ENCODE data around the gene SCART1. TPM values are rescaled to one million over a fixed set of nuclear protein-coding genes. Genes with fewer than 3 reads are reported as not detected.

Gene SCART1
- total RNA-seq, 1 experiment from 2014 or later: 1.2 TPM

DNA sequence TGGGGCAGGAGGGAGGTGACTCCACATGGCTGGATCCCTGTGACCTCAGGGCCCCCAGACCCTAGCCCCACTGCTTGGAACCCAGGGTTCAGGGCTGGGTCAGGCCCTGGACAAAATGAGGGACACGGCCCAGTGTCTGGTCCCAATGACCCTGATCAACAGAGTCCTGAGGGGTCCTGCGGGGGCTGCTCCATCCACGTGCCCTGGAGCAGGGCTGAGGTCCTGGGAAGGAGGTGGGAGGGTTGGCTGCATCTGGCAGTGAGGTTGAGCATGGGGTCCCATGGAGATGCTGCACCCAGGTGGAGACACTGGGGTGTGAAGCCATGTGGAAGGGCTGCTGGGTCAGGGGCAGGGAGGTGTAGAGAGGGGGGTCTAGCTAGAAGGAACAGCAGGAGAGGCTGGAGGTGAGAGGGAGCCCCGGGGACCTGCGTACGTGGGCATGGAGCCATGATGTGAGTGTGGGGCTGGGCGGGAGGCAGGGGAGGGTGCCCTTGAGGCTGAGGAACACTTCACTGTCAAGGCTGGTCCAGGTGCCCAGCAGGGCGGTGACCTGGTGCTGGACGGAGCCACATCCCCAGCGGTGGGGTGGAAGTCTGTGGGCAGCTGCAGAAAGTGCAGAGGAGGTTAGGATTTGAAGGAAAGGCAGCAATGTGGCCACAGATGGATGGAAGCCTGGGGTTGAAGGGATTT is 604 bp downstream of the SCART1 start:
- DNase-seq (ENCODE audit: extremely low read depth, low read depth): no peak

DNA sequence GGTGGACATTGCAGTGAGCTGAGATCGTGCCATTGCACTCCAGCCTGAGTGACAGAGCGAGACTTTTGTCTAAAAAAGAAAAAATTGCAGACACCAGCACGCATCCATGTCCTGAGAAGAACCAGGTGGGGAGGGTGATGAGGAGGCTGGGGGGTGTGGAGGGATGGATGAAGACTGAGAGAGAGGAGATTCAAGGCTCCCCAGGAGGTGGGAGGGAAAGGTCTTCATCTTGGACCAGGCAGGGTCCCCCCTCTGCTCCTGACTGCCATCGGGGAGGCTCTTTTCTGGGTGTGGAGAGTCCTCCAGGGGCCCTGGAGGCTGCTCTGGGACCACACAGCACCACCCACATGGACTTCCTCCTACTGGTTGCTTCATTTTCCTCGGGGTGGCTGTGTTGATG is 1.5 kb downstream of the SCART1 start:
- DNase-seq (ENCODE audit: extremely low read depth, low read depth): no peak

DNA sequence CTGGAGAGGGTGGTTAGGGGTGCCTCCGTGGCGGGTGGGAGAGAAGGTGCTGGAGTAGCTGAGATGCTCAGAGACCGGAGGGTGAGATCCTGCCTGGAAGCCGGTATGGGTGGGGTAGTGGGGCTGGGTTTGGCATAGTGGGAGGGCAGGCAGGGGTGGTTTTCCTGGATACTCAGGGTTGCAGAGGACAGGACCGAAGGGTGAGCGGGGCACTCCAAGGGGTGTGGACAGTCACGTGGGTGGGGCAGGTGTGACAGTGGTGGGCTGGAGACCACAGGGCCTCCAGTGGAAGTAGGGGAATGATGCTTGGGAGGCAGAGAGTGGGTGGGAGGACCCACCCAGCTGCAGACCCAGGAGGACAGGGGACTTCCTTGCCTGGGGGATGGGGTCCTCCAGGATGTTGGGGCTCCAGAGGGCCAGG is 1.9 kb downstream of the SCART1 start:
- DNase-seq (ENCODE audit: extremely low read depth, low read depth): no peak

DNA sequence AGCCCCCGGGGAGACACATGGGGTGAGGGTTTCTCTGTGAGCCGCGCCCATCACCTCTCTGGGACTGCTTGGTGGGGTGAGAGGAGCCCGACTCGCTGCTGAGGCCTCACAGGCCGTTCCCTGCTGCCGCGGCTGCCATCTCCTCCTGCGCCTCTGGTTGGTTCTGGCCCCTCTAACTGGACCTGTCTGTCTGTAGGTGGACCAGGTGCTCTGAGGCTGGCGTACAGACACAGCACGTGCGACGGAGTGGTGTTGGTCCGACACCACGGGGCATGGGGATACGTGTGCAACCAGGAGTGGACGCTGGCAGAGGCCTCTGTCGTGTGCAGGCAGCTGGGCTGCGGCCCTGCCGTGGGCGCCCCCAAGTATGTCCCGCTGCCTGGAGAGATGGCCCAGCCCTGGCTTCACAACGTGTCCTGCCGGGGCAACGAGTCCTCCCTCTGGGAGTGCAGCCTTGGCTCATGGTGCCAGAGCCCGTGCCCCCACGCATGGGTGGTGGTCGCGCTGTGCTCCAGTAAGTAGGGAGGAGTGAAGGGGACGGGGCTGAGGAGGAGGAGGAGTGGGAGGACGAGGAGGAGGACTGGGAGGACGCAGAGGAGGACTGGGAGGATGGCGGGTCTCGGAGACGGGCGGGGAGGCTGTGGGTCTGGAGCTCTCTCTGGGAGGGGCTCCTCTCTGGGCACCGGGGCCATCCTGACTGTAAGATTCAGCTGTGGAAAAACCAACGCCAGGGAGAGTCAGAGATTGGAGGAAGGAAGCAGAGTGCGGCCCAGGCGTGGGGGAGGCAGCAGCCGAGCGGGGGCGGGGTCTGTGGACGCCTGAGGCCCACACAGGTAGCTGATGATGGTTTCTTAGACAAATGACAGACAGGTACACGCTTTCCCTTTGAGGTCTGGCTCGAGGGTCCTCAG is 2.6 kb downstream of the SCART1 start:
- no peak for DNase-seq (ENCODE audit: extremely low read depth, low read depth)

DNA sequence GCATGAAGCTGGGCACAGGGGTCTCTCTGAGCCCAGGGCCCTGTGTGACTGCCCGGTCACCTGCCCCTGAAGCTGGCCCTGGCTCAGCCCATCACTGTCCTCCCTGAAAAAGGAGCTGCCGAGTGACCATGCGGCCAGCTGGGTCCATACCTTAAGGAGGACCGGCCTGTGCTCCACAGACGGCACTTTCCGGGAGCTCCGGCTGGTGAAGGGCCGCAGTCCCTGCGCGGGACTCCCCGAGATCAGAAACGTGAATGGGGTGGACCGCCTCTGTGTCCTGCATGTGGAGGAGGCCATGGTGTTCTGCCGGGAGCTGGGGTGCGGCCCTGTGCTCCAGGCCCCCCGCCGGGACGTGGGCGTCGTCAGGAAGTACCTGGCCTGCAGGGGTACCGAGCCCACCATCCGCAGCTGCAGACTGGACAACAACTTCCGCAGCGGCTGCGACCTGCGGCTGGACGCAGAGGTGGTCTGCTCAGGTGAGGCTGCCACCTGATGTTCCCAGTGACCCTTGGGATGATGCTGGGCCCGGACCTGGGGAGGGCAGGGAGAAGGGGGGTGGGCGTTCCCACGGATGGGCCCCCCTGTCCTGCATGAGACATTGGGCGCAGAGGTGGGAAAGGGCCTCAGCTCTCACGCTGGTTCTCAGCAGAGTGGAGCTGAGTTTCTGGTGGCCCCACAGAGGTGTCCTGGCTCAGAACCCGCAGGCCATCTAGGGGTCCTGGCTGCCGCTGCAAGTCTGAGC is 3.5 kb downstream of the SCART1 start:
- no peak for DNase-seq (ENCODE audit: extremely low read depth, low read depth)

DNA sequence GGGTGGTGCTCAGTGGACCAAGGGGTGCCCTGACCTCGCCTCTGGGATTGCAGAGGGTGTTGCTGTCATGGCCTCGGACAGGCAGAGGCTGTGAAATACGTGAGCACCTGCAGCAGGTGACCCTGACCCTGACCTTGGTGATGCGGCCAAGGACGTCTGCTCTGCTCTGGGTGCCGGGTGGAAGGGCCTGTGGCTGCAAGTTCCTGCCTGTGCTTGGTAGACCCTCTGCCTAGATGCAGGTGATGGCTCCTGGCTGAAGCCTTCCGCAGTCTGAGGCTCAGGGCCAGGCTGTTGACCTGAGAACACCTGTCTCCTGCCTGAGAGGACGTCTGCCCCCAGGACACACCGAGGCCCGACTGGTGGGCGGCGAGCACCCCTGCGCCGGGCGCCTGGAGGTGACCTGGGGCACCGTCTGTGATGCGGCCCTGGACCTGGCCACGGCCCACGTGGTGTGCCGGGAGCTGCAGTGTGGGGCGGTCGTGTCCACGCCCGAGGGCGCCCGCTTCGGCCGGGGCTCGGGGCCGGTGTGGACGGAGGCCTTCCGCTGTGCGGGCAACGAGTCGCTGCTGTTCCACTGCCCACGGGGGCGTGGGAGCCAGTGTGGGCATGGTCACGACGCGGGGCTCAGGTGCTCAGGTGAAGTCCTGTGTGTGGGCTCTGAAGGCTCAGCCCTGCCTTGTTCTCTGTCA is 4.4 kb downstream of the SCART1 start:
- DNase-seq (ENCODE audit: extremely low read depth, low read depth): no peak

DNA sequence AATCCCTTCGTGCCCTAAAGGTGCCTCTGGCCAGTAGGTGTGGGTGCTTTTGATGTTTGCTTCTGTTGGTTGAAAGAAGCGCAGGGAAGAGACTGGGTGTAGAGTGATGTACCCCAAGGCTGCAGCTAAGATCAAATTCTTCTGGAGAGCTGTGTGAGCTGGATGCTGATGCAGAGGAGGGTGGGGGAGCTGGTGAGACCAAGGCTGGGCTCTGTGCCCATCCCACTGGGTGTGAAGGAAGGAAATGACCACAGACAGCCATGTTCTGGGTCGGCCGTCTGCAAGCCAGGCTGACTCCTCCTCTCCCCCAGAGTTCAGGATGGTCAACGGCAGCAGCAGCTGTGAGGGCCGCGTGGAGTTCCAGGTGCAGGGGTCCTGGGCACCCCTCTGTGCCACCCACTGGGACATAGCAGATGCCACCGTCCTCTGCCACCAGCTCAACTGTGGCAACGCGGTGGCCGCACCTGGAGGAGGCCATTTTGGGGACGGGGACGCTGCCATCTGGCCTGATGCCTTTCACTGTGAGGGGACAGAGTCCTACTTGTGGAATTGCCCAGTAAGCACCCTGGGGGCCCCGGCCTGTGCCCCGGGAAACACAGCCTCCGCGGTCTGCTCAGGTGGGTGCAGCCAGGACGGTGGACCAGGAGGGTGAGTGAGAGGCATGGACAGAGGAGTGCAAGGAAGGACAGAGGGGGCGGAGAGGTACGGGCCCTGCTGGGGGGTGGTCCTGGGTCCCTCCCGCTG is 5.1 kb downstream of the SCART1 start:
- no peak for DNase-seq (ENCODE audit: extremely low read depth, low read depth)

DNA sequence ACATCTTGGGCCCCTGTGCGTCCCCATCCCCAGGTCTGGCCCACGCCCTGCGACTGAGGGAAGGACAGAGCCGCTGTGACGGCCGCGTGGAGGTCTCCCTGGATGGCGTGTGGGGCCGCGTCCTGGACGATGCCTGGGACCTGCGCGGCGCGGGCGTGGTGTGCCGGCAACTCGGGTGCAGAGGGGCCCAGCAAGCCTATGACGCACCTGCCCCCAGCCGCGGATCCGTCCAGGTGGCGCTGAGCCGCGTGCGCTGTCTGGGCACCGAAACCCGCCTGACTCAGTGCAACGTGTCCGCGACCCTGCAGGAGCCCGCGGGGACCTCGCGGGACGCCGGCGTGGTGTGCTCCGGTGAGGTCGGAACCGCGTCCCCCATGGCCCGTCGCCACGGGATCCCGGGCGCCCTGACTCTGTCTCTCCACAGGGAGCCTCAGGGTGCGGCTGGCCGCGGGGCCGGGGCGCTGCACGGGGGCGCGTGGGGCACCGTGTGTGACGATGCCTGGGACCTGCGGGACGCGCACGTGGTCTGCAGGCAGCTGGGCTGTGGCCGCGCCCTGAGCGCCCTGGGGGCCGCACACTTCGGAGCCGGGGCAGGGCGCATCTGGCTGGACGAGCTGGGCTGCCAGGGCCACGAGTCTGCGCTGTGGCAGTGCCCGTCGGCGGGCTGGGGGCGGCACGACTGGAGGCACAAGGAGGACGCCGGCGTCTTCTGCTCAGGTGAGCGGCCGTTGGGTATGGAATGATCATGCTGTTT is 5.9 kb downstream of the SCART1 start:
- DNase-seq (ENCODE audit: extremely low read depth, low read depth): no peak

DNA sequence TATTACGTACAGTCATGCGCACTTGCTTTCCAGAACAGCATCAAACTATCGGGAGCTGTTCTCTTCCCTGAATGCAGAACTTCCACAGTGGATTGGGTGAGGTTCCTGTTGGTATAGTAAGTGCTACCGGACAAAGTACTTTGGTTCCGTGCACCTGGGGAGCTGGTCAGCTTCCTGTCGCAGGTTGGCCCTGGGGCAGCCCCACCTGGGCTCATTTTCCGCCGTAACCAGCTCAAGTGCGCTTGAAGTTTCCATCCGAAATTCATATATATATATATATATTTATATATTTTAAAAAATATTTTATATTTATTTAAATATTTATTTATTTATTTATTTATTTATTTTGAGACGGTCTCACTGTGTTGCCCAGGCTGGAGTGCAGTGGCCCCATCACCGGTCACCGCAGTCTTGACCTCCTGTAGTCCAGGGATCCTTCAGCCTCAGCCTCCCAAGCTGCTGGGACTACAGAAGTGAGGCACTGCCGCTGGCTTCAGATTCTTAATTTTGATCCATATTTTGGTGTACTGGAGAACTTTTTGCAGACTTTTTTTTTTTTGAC is 6.5 kb downstream of the SCART1 start:
- no peak for DNase-seq (ENCODE audit: extremely low read depth, low read depth)

DNA sequence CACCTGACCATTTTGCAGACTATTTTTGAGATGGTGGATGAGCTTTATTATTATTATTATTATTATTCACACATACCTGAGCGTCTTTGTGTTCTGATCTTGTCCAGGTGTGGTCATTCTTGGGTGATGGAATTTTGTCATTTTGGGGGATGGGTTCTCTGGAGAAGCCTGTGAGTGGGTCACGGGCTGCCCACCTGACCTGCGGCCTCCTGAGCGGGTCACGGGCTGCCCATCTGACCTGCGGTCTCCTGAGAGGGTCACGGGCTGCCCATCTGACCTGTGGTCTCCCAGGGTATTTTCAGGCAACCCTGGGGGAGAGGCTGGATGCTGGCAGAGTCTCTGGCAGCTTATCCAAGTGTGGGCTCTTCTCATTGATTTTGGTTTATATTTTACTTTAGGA is 7.3 kb downstream of the SCART1 start:
- DNase-seq (ENCODE audit: extremely low read depth, low read depth): no peak

DNA sequence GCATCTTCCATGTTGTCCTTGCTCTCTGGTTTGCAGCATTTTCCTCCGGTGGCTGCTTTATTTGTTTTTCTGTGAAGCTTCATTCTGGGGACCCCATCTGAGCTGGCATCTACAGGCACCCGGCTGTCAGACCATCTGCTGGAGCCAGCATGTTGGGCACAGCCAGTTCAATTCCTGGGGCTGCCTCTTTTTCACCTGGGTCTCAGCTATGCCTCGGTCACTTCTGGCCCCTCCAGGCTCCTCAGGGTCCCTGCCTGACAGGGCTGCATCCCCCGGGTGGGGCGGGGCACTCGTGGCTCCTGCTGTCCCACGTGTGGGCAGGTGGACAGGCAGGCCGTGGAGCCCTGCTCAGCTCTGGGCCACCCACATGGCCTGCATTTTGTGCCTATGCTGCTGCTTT is 8.1 kb downstream of the SCART1 start:
- no peak for DNase-seq (ENCODE audit: extremely low read depth, low read depth)

DNA sequence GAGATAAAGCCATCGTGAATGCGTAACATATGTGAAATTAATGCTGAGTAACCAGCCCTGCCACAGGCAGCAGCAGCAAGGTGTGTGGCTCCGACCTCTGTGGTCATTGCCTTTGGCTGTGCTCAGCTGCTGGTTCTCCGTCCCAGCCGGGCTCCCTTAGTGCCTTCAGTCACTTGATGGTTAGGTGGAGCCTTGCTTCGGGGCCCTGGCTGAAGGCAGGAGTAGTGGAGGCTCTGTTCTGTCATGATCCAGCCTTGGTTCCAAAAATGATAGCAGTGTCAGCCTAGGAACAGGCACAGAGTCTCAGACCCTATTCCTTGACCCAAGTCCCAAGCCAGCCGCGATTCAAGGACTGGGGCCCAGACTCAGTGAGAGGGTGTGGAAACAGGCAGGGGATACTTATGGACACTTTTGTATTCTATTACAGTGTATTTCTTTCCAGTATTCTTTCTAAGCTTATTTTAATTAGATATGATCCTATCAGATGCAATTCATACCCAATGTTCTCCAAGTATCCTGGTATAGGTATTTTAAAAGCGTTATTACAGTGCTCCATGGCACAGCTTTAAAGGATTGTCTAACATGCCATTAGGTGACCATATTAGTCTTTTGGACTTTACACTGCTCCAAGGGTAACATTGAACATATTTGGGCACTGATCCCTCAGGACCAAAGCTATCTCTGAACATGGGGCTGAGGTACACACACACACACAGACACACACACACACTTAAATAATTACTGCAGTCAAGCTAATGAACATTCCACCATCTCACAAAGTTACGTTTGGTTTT is 9.0 kb downstream of the SCART1 start:
- DNase-seq (ENCODE audit: extremely low read depth, low read depth): no peak

DNA sequence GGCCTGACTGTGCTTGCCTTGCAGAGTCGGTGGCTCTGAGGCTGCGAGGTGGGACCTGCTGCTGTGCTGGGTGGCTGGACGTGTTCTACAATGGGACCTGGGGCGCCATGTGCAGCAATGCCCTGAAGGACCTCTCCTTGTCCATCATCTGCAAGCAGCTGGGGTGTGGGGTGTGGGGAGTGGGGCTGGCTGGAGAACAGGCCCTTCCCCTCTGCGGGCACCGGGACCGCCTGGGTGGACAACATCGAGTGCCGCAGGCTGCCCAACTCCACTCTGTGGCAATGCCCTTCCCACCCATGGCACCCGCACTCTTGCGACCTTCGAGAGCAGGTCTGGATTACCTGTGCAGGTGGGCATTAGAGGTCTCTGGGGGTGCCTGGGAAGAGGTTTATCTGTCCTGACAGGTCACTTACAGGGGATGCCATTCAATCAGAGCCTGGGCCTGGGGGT is 10.9 kb downstream of the SCART1 start:
- no peak for DNase-seq (ENCODE audit: extremely low read depth, low read depth)

DNA sequence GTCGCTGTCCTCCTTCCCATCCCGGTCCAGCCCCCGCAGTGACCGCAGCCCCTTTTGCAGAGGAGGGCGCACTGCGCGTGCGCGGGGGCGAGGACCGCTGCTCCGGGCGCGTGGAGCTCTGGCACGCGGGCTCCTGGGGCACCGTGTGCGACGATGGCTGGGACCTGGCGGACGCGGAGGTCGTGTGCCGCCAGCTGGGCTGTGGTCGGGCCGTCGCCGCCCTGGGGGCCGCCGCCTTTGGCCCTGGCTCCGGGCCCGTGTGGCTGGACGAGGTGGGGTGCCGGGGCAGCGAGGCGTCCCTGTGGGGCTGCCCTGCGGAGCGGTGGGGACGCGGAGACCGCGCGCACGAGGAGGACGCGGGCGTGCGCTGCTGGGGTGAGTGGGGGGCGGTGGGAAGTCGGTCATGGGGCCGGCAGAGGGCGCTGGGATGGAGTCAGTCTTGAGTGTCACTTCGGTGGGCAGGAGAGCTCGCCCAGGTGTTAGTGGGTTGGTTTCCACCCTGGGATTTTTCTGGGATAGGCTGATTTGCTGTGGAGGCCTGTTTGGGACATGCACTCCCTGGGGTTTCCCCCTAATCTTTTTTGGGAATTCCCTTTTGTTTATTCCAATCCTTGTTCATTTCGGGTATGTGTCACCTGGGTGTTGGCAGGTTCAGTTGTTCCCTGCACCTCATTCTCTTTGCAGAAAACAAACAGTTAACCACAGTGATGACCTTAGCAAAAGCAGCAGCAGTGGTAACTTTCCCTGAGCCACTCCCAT is 11.6 kb downstream of the SCART1 start:
- DNase-seq (ENCODE audit: extremely low read depth, low read depth): no peak

DNA sequence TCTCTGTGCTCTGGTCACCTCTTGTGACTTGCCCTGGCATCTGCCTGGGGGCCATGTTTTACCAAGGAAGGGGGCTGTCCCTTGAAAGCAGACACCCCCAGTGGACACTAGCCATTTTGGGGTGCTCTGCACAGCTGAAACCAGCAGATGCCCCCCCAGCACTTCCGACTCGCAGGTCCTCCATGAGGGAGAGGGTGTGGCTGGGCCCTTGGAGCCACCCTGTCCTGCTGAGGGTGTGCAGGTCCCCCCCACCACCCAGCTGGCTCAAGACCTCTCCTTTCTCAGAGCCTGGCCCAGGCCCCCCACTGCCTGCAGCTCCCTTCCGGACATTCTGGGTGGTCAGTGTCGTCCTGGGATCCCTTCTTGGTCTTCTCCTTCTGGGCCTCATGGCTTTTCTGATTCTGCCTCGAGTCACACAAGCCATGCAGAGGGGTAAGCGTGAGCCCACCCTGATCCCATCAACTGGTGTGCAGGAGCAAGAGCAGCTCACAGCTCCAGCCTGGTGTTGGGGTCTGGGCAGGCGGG is 12.3 kb downstream of the SCART1 start:
- DNase-seq (ENCODE audit: extremely low read depth, low read depth): no peak

DNA sequence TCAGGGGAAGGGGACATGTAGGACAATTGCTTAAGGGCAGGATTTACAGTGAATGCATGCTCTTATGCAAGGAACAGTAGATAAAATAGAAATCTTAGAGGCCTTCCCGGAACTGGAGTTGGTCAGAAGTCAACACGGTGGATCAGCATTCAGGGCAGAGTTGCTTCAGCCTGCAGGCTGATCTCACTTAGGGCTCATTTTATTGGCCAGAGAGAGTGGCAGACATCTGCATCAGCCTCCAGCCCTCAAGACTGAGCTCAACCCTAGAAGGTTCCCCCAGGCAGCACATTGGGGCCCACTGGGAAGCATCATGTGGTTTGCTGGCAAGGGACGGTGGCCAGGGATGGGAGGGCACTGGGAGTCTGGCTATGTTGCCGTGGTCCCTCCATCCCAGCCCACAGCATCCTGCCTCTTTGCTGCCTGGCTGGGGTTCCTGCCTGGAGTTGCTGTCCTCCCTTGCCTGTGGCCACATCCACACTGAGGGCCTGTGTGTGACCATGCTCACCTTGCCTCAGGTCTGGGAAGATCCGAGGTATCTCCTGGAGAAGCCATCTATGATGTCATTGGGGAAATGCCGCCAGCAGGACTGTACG is 13.0 kb downstream of the SCART1 start:
- no peak for DNase-seq (ENCODE audit: extremely low read depth, low read depth)
